Activated naive CD4-positive, alpha-beta T cell (primary cell): ENCODE results near the gene CNTNAP3B.
"Not testable (repeated sequence)": the region's sequence is repeated elsewhere in the genome, so short reads cannot be mapped to it uniquely, and the experiment has no call there.

Experiments
- DNase-seq, 4 experiments: peaks; one replicate each; lab custom pipeline; 2025; lab: John Stamatoyannopoulos, UW

The CNTNAP3B gene

DNA sequence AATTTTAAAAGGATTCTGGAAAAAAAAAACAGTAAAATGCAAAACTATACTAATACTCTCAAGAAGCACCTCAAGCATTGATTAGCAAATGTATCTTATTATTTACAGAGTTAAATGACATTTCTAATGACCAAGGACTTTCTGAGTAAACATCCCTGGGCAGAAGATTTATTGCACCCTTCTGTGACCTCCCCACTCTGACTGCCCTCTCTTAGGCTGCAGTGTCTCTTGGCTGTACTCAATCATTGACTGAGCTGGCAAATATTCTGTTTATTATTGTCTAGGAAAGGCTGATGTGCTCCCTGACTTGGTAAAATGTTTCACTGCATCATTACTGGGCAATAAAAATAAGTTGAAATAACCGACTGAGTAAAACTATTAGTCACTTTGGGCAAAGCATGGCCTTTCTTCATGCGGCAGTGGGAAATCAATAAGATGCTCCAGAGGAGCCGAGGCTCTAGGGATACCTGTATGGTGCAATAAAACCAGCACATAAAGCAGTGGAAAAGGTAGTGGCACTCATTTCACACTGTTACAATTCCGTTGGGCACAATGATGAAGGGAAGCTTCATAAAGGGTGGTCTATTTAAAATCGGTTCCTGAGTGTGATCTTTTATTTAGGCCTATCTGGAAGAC, 151.1 kb downstream of the CNTNAP3B start:
- DNase-seq = not testable (repeated sequence)

DNA sequence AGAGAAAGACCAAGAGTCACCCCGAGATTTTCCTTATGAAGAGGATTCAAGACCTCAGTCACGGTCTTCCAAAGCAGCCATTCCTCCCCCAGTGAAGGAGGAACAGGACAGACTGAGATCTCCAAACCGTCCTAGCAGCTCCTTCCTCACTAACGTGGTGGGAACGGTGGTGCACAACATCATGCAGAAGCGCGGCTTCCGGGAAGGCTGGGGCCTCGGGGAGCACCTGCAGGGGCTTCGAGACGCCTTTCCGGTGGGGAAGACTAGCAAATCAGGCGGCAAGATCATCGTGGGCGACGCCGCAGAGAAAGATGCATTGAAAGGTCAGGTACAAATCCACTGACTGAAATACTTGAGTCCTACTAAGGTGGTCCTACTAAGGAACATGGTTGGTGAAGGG, 154.3 kb downstream of the CNTNAP3B start:
- not testable (repeated sequence) for DNase-seq

DNA sequence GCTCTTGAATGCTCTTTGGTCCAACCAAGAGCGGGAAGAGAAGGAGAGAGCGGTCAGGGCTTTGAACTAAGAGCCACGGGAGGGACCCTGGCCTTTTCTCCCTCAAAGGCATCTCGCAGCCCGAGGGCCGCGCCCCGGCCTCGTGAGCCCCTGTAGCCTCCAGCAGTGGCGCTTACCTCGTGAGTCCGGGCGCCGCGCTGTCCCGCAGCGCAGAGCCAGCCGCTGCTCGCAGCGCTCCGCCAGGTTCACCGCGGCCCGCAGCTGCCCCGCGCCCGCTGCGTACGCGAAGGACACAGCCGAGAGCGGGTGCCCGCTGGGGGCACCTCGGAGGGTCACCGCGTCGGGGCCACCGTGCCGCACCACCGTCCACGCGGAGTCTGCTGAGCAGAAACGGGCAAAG, 176.2 kb downstream of the CNTNAP3B start:
- not testable (repeated sequence) for DNase-seq

DNA sequence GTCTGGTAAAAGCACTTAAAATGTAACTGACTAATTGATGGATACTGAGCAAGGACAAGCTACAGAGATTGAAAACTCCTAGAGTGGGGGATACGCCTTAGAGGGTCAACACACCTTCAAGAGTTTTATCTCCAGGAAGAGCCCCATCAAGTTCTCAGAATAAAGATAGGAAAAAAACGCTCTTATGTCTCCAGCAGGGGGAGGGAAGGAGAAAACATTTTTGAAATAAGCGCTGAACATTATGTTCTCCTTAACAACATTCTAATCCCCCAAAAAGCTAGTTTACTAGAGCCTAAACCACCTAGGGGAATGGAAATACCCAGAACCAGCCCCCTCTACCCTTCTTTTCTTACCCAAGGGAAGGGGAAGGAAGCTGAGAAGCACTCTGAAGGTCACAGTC, 187.5 kb downstream of the CNTNAP3B start:
- not testable (repeated sequence) for DNase-seq

DNA sequence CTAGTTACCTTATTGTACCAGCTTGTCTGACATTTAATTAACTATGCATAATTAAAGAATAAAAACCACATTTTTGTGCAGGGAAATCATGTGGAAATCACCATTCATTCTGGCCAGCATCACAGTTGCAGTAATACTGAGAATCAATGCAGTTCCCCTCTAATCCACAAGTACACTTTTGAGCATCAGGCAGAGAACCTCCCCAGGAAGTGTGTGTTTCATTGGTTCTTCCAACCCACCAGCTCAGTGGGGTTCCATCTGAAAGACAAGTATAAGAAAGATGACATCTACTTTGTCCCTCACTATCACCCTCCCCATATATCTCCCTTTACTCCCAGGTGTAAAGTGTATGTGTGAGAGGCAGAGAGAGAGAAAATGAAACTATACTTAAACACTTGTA, 191.1 kb downstream of the CNTNAP3B start:
- DNase-seq = not testable (repeated sequence)

DNA sequence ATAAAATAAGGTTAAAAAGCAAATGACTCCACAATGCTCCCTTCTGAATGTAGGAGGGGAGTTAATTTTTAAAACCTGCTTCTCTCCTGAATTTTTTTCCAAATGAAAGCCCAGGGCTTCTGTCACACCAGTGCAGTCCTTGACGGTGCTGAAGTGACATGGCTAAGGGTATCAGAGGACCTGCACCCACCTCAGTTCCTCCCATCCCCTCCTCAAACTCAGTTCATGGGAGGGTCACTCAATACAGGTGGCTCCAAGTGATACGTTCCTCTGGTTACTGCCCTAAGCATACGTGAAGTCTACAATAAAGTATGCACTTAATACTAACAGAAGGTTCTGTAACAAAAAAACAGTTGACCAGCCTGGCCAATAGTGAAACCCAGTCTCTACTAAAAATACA, 193.5 kb downstream of the CNTNAP3B start:
- not testable (repeated sequence) for DNase-seq

DNA sequence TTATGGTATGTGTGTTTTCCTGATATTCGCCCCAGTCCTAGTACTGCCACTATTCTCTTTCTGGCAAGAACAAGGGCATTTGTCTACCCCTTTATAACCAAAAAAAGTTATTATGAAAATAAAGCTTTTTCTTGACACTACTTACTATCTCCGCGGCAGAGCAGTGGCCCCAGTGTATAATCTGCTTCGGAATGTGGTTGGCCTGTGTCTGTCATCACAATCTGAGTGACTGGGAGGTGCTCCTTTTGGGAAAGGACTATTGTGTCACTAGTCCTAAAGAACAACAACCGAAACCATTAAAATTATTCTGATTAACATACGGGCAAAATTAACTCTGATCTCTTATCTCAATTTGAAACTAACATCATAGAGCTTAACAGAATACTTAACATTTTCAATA, 200.1 kb downstream of the CNTNAP3B start:
- DNase-seq = not testable (repeated sequence)

DNA sequence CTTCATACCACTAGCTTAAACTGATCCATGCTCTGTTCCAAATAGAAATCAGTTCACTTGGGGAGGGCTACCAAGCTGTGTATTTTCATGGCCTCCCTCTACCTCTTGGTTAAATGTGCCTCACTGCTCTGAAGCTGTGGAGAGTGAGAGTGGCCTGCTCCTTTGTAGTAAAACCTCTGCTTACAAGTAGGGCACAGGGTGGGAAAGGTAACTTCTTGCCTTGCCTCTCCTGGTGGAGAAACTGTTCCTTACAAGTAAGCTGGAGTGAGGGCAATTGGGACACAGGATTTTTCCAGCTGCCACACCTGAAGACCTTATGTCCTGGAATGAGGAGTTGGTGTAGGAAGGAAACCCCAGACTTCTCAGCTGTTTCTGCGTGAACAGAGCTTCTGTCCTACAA, 211.9 kb downstream of the CNTNAP3B start:
- DNase-seq = not testable (repeated sequence)

DNA sequence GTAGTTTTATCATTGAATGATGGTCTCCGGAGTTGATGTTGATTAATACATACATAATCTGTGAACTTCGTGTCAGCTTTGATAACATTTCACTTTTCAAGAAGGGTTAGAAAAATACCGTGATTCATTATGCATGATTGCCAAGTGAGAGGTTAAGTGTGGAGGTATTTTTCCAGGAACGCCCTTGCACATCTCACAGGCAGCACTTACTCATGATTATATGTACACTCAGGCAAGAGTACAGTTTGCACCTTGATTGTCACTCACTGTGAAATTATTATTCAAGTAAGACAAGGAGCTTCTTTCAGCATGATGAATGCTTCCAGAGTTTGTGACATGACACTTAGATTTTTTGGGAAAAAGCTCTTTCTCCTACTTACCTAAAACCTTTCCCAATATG, 223.7 kb downstream of the CNTNAP3B start:
- DNase-seq = not testable (repeated sequence)

DNA sequence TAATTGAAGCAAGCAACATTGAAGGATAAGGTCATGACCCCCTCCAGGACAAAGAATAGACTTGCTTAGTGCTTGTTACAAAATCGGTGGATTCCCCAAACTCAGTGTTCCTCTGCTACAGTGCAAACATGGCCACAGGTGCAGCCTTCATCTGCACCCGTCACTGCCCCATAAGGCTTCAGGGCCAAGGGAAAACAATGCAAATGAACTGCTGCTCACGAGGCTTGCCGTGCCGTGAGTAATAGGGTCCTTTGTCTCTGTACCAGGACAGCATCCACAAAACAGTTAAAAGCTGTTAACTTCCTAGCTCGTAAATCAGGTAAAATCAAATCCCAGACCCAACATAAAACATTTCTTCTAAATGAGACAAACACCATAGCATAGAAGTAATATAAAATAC, 226.5 kb downstream of the CNTNAP3B start:
- DNase-seq = not testable (repeated sequence)

DNA sequence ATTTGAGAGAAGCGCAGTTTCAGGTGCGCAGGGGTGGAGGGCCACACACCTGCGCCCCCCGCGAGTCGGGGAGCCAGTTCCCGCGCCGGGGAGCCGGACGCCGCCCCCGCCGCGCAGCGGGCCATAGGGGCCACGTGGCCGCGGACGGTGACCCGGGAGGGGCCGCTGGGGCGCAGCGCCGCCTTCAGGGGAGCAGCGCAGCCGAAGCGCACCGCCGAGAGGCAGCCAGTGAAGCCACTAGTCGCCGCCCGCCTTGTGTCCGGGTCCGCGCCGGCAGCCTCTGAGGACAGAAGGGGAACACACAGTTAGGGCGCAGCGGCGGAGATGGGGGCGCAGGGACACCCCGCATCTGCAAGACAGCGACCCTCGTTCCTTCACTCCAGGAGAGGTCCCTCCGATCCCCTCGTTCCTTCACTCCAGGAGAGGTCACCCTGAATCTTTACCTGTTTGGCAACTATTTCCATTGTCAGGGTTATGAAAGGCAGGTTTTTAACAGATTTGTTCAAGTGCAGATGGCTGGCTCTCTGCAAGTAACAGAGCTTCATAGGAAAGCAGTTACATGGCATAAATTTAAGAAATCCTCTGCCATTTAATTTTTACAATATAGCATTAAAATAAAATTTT, 230.4 kb downstream of the CNTNAP3B start:
- not testable (repeated sequence) for DNase-seq

DNA sequence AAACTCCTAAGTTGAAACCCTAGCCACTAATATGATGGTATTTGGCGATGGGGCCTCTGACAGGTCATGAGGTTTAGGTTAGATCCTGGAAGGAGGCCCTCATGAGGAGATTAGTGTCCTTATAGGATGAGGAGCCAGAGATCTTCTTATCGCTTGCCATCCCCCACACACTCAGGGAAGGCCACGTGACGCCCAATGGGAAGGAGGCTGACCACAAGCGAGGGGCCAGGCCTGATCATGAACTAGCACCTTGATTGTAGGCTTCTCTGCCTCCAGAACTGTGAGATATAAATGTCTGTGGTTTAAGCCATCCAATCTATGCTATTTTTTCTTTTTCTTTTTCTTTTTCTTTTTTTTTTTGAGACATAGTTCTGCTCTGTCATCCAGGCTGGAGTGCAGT, 254.7 kb downstream of the CNTNAP3B start:
- DNase-seq = not testable (repeated sequence)

DNA sequence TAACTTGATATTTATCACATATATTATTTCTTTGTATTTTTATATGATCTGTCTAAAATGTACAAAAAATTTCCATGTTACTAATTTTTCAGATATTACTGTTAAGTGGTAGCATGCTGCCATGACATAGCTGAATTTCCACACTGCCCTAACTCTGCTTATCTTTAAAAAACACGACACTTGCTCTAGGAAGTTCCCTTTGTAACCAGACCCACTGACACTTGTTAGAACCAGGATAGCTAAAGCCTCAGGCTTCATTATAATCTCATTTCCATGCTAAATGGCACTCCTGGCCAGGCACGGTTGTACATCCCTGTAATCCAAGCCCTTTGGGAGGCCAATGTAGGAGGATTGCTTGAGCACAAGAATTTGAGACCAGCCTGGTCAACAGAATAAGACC, 273.8 kb downstream of the CNTNAP3B start:
- not testable (repeated sequence) for DNase-seq

DNA sequence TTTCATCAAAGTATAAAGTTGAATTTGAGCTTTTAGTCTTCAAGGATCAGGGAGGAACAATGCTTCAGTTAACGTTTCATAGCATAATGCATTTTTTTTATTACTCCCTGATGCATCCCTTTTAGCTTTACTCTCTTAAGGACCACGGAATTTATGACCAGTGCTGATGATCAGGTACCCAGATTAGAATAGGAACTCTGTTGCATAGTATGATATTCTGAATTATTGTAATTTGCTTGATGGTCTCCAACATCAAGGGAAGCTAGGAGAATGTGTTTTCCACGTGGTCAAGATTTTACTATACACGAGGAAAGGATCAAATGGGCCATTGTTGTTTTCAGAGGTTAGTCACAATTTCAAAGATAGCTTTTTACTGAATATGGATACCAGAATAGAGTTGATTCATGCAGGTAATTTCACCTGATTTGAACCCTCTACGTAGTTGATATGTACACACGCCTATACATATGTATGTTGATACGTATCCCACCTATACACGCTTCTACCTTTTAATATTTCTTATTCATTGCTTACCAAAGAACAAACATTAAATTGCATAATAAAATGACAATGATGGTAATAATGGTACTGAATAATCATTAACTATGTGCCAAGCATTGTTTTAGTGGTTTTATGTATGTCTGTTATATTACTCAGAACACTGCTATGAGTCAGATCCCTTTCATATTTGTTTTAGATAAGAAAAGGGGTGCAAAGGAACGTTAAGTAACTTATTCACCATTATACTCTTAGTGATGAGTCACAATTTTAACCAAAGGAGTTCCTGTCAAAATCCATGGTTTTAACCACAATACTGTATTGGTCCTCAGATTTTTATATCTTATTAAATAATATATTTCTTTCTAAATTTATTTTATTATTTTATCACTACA, 277.1 kb downstream of the CNTNAP3B start:
- DNase-seq = not testable (repeated sequence)

DNA sequence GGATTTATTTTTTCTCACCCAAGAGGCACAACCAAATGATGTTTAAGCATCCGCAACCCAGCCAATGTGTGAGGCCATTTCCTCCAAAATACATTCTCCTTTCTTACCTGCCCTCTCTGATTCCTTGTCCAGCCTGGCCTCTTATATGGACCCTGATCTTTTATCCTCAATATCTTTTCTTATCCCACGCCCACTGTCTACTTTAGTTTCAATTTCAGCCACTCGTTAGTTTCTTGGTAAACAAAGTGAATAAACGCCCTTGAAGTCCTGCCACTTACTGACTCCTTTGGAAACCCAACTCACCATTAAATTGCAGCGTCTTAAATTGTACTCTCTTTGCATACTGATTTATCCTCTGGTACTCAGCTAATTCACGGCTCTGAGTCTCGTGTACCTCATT, 281.4 kb downstream of the CNTNAP3B start:
- not testable (repeated sequence) for DNase-seq
